Esophagus muscularis mucosa (tissue), 4 donors: ENCODE measurements around the gene SPEF2.

Experiments used
- CTCF ChIP-seq, 3 experiments: fragments of 200-600 bp in 2 of 3; fragments of 450-650 bp in 1 of 3; sonication (generic) in 2 of 3; IDR thresholded peaks; one replicate each; pipeline ENCODE4 v1.5.1; 2017 to 2019; ENCODE audit warnings: antibody characterized with exemption in 3 of 3, mild to moderate bottlenecking in 2 of 3, moderate library complexity in 1 of 3
- EP300 ChIP-seq: sonication (generic); formaldehyde crosslinking; IDR thresholded peaks from one replicate; pipeline ENCODE4 v1.6.1; 2017; ENCODE audit warnings: antibody characterized with exemption
- POLR2A ChIP-seq: fragments of 450-650 bp; IDR thresholded peaks from one replicate; pipeline ENCODE4 v1.6.1; 2017; ENCODE audit warnings: antibody characterized with exemption, moderate library complexity, mild to moderate bottlenecking, low read depth
- POLR2AphosphoS5 ChIP-seq, 2 donors: sonication (generic); formaldehyde crosslinking; IDR thresholded peaks; one replicate each; pipeline ENCODE4 v1.6.1; 2017; ENCODE audit warnings: antibody characterized with exemption in 2 of 2

- TF ChIP-seq CTCF (IDR thresholded peaks at IDR 0.05) = no peak
- TF ChIP-seq POLR2AphosphoS5 (IDR thresholded peaks at IDR 0.05) = no peak
- TF ChIP-seq EP300 = no peak
- no peak for TF ChIP-seq POLR2A
Measured at GRCh38 chr5:35799181-35799580, 181.5 kb downstream of the SPEF2 start.
